Central memory CD8-positive, alpha-beta T cell (primary cell): Measurements from ENCODE around the gene CCL26.

Experiments used
- ATAC-seq: fragments of 150-1000 bp; cut with Tn5 transposase; replicated peaks from 2 replicates; pipeline ENCODE4 v1.10.0; 2022; ENCODE audit warnings: mild to moderate bottlenecking, moderate FRiP score, moderate number of reproducible peaks; ENCODE audit not compliant: poor library complexity, severe bottlenecking; ENCODE audit errors: extremely low read depth
- DNase-seq, 2 donors: peaks; one replicate each; pipeline ENCODE4 v3.0.0; 2021; ENCODE audit warnings: low spot score in 2 of 2
- H3K27ac Mint-ChIP-seq: one replicate; pipeline ENCODE4 v1.8.0; 2022; ENCODE audit warnings: low read depth, mild to moderate bottlenecking, moderate library complexity, mixed read lengths
- H3K27me3 Mint-ChIP-seq: one replicate; pipeline ENCODE4 v1.8.0; 2022; ENCODE audit warnings: mixed read lengths
- H3K36me3 Mint-ChIP-seq: one replicate; pipeline ENCODE4 v1.8.0; 2022; ENCODE audit warnings: mild to moderate bottlenecking, moderate library complexity, mixed read lengths; ENCODE audit not compliant: insufficient read depth
- H3K4me1 Mint-ChIP-seq: one replicate; pipeline ENCODE4 v1.8.0; 2022; ENCODE audit warnings: mixed read lengths
- H3K4me3 Mint-ChIP-seq: one replicate; pipeline ENCODE4 v1.8.0; 2022; ENCODE audit warnings: mild to moderate bottlenecking, moderate library complexity, mixed read lengths
- H3K9me3 Mint-ChIP-seq: one replicate; pipeline ENCODE4 v1.8.0; 2022; ENCODE audit warnings: mixed read lengths

The CCL26 gene, protein sequence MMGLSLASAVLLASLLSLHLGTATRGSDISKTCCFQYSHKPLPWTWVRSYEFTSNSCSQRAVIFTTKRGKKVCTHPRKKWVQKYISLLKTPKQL

DNA sequence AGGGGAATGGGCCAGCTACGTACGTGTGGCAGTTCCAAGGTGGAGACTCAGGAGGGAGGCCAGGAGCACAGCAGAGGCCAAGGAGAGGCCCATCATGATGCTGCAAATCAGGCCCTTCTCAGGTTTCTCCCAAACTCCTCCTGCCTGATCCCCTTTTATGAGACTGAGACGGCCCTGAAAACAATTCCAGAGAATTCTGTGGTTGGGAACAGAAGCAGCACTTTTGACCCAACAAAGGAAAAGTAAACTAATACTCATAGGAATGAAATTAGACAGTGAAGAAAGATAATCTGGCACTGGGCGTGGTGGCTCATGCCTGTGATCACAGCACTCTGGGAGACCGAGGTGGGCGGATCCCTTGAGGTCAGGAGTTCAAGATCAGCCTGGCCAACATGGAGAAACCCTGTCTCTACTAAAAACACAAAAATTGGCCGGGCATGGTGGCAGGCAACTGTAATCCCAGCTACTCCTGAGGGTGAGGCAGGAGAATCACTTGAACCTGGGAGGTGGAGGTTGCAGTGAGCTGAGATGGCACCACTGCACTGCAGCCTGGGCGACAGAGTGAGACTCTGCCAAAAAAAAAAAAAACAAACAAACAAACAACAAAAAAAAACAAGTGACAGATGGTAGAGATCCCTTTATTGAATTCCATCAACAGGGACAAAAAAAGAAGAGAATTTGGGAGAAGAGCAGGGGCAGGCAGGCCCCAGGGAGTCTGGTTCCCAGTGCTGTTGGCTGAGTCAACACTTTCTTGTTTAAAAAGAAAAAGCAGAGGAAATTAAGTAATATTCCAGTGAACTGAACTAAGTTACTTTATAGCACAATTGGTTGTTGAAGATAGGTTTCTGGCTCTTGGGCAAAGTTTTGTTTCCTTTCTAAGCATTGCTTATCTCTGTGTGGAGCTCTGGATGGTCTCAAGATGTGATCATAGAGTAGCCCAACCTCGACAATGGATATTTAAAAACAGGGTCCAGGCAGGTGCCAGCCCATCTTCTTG, at the start of gene CCL26:
Gene CCL26, minus strand, starts transcription at position 131 of the 997 bp plus-strand sequence. Its CDS starts 35 bp downstream, at position 96.
- Mint-ChIP-seq H3K9me3 (no peaks in the 10 kb centered on the region), H3K4me1 (peaks cover 12% of the 10 kb centered on the region), H3K4me3 (no peak within 1 kb of the TSS), H3K27me3 (no peaks in the 10 kb centered on the region), H3K27ac (no peak within 1 kb of the TSS), H3K36me3 (peaks cover 6% of the 10 kb centered on the region)
- DNase-seq (no peak), ATAC-seq (no peak)

DNA sequence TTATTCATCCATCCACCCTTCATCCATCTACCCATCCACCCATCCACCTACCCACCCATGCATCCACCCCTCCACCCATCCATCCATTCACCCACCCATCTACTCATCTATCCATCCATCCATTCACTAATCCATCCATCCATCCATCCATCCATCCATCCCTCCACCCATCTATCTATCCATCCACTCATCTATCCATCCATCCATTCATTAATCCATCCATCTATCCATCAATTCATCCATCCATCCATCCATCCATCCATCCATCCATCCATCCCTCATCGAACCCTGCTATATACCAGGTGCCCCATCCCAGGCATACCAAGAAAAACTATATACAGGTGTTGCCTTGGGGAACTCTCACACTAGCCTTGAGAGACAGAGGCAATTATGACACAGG, 48.7 kb upstream of the CCL26 start:
- Mint-ChIP-seq H3K4me3 (no peak overlapping the region), H3K27ac (no peak overlapping the region), H3K4me1 (no peaks in the 10 kb centered on the region), H3K36me3 (no peaks in the 10 kb centered on the region), H3K9me3 (no peaks in the 10 kb centered on the region), H3K27me3 (peaks cover 24% of the 10 kb centered on the region)
- ATAC-seq, result no peak
- DNase-seq, result no peak

DNA sequence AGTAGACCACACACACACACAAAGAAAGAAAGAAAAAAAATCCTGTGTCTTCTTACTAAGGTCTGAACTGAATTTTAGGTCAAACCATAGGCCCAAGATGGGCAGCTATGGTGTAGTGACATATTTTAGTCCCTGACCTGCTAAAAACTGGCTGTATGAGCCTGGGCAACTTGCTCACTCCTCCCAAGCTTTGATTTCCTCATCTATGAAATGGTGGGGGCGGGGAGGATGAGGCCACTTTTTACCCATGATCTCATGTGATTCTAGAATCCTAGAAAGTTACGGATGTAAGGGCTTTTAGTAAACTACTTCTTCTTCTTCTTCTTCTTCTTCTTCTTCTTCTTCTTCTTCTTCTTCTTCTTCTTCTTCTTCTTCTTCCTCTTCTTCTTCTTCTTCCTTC, 47.7 kb upstream of the CCL26 start:
- no peaks in the 10 kb centered on the region for H3K9me3 Mint-ChIP-seq
- H3K27ac Mint-ChIP-seq, result no peak overlapping the region
- H3K36me3 Mint-ChIP-seq, result no peaks in the 10 kb centered on the region
- DNase-seq (no peak), ATAC-seq (no peak)
- H3K4me1 Mint-ChIP-seq, result no peaks in the 10 kb centered on the region
- no peak overlapping the region for H3K4me3 Mint-ChIP-seq
- peaks cover 24% of the 10 kb centered on the region for H3K27me3 Mint-ChIP-seq

DNA sequence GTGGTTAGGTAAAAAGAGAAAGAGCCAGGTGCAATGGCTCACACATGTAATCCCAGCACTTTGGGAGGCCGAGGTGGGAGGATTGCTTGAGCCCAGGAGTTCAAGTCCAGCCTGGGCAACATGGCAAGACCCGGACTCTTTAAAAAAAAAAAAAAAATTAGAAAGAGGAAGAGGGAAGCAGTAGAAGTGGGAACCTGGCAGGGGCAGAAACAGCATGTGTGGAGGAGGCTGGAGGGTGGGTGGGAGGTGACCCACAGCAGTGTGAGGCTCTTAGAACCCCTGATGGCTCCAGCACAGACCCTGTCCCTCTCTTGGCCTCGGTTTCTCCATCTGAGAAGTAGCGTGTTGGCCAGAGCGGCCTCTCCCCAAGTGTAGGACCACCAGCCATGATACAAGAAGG, 46.5 kb upstream of the CCL26 start:
- Mint-ChIP-seq H3K4me3 (no peak overlapping the region), H3K9me3 (no peaks in the 10 kb centered on the region), H3K27me3 (peaks cover 24% of the 10 kb centered on the region), H3K27ac (no peak overlapping the region), H3K4me1 (no peaks in the 10 kb centered on the region), H3K36me3 (no peaks in the 10 kb centered on the region)
- DNase-seq (no peak), ATAC-seq (no peak)

DNA sequence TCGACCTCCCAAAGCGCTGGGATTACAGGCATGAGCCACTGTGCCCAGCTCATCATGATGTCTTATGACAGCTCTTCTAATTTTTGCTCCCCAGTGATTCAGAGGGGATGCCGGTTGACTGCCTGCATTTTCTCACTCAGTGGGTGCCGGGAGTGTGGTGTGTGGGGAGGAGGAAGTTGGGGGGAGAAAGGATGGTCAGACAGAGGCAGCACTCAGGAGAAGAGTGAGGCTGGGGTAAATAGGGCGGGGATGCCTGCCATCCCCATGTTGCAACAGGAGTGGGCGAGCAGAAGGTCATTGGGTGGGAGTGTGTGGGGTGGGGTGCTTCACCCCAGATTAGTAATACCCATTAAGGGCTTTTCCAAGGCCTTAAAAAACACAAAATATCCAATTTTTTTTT, 45.1 kb upstream of the CCL26 start:
- Mint-ChIP-seq H3K27ac (no peak overlapping the region), H3K4me1 (no peaks in the 10 kb centered on the region), H3K27me3 (peaks cover 24% of the 10 kb centered on the region), H3K36me3 (no peaks in the 10 kb centered on the region), H3K9me3 (no peaks in the 10 kb centered on the region), H3K4me3 (no peak overlapping the region)
- no peak for DNase-seq
- ATAC-seq, result no peak

DNA sequence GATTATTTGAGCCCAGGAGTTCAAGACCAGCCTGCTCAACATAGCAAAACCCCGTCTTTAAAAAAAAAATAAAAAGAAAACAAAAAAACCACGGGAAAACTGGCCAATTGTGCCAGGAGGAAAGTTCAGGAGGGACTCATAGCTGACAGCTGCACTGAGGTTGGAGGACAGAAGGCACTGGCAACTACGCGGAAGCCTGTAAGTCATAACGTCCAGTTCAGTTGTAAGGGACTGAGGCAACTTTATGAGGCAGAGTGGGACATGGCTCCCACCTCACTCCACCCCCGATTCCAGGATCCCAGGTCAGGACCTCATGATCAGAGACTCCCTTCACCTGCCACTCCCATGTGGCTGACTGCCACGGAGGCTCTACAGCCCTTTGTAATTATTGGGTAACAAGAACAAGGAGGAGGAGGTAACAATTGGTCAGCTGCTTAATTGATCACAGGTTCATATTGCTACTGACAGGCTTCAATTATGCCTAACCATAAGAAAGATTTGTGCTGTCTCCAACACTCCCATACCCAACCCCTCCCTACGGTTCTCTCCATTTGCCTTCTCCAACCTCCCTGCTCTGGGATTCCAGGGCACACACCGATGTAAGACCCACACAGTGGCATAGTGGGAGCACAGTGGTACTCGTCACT, 43.5 kb upstream of the CCL26 start:
- Mint-ChIP-seq H3K36me3 (no peaks in the 10 kb centered on the region), H3K4me1 (no peaks in the 10 kb centered on the region), H3K27me3 (peaks cover 17% of the 10 kb centered on the region), H3K9me3 (no peaks in the 10 kb centered on the region), H3K27ac (no peak overlapping the region), H3K4me3 (no peak overlapping the region)
- DNase-seq (no peak), ATAC-seq (no peak)

DNA sequence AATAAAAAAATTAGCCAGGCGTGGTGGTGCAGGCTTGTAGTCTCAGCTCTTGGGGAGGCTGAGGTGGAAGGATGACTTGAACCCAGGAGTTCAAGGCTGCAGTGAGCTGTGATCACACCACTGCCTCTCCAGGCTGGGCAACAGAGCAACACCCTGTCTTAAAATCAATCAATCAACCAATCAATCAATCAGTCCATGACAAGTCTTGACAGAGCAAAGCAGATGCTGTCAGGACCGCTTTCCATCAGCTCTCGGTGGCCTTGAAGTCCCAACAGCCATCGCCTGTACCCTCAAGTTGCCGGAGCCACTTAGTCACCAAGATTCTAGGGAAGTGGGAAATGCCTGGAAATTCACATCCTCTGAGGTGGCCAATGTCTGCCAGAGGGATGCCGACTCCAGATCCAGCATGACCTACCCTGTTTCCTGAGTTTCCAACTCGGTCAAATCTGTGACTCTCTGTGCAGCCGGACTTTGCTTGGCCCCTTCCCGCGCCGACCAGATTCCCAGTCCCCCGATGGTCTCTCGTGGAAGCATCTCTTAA, 42.5 kb upstream of the CCL26 start:
- H3K36me3 Mint-ChIP-seq, result no peaks in the 10 kb centered on the region
- no peaks in the 10 kb centered on the region for H3K9me3 Mint-ChIP-seq
- H3K4me1 Mint-ChIP-seq, result no peaks in the 10 kb centered on the region
- H3K27ac Mint-ChIP-seq, result no peak overlapping the region
- DNase-seq, result no peak
- no peak for ATAC-seq
- peaks cover 9% of the 10 kb centered on the region for H3K27me3 Mint-ChIP-seq
- H3K4me3 Mint-ChIP-seq, result no peak overlapping the region

DNA sequence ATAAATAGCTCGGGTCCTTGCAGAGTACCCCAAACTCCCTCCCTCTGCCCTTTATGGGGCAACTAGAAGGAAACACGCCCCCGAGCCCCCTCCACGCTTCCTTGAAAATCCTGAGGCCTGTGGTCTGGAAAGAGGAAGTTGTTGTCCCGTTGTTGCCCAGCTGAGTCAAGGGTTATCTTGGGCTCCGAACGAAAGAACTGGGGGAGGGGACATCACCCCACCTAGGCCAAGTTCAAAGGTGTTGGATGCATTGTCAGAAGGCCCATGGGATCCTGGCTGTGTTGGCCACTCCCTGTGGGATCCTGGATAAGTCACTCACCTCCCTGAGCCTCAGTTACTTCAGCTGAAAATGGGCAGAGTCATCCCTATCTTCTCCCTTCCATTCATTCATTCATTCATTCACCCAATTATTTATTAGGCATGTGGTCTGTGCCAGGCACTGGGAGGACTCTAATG, 41.8 kb upstream of the CCL26 start, which contains the start of gene CCL24:
Gene CCL24, minus strand, starts transcription at position 26 of the 456 bp plus-strand sequence. CDS start 91 bp downstream, outside the sequence.
- H3K36me3 Mint-ChIP-seq, result no peaks in the 10 kb centered on the region
- no peak within 1 kb of the TSS for H3K4me3 Mint-ChIP-seq
- H3K27me3 Mint-ChIP-seq, result peaks cover 9% of the 10 kb centered on the region
- no peaks in the 10 kb centered on the region for H3K9me3 Mint-ChIP-seq
- ATAC-seq (no peak), DNase-seq (no peak)
- no peaks in the 10 kb centered on the region for H3K4me1 Mint-ChIP-seq
- H3K27ac Mint-ChIP-seq, result no peak within 1 kb of the TSS

DNA sequence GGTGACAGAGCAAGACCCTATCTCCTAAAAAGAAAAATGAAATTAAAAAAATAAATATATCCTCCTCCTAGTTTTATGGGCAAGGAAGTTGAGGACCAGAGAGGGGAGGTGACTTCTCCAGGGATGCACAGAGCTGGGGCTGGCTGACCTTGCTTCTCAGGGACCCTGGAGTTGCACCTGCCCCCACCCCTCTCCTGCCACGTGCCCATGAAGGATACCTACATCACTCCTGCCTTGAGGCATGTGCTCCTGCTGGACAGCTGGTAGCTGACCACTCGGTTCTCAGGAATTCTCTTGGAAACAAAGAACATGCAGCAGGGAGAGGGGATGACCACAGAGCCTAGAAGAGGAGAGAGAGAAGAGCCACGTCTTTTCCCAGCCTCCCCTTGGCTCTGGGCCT, 41.1 kb upstream of the CCL26 start:
- peaks cover 9% of the 10 kb centered on the region for H3K27me3 Mint-ChIP-seq
- no peaks in the 10 kb centered on the region for H3K9me3 Mint-ChIP-seq
- H3K36me3 Mint-ChIP-seq, result no peaks in the 10 kb centered on the region
- H3K27ac Mint-ChIP-seq, result no peak overlapping the region
- no peaks in the 10 kb centered on the region for H3K4me1 Mint-ChIP-seq
- no peak overlapping the region for H3K4me3 Mint-ChIP-seq
- no peak for ATAC-seq
- DNase-seq, result no peak

DNA sequence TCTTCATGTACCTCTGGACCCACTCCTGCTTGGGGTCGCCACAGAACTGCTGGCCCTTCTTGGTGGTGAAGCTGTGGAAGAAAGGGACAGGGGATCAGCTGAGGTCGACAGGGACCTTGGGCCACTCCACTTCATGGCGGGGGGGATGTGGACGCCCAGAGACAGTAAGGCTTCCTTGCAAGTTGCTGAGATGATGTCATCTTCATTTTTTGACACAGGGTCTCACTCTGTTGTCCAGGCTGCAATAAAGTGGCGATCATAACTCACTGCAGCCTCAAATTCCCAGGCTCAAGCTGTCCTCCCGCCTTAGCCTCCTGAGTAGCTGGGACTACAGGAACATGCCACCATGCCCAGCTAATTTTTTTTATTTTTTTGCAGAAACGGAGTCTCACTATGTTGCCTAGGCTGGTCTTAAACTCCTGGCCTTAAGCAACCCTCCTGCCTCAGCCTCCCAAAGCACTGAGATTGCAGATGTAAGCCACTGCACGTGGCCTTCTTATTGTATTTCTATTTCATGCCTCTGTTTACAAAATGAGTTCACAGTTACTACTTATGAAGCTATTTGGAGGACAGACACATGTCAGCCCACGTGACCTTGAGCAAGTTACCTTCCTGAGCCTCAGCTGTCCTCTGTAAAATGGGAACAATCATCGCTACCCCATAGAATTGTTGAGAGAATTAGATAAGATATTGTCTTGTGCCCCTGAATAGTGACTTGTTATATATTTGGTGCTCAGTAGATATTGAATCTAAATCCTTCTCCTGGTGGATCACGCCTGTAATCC, 40.1 kb upstream of the CCL26 start:
- Mint-ChIP-seq H3K36me3 (no peaks in the 10 kb centered on the region), H3K4me3 (no peak overlapping the region), H3K27me3 (peaks cover 5% of the 10 kb centered on the region), H3K27ac (no peak overlapping the region), H3K9me3 (no peaks in the 10 kb centered on the region), H3K4me1 (no peaks in the 10 kb centered on the region)
- DNase-seq (no peak), ATAC-seq (no peak)

DNA sequence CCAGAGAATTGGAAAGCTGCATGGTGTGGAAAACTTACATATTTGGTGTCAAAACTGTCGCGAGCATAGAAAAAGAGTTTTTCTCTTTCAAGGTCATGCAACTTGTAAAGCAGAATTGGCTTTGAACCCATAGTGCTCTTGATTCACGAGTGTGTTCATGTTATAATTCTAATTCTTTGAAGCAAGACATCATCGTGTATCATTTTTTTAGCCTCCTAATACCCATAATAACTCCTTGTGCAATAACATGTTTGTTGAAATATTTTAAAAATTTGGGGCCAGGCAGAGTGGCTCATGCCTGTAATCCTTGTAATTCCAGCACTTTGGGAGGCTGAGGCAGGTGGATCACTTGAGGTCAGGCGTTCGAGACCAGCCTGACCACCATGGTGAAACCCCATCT, 37.4 kb upstream of the CCL26 start:
- Mint-ChIP-seq H3K4me3 (no peak overlapping the region), H3K27ac (no peak overlapping the region)
- DNase-seq, result no peak

DNA sequence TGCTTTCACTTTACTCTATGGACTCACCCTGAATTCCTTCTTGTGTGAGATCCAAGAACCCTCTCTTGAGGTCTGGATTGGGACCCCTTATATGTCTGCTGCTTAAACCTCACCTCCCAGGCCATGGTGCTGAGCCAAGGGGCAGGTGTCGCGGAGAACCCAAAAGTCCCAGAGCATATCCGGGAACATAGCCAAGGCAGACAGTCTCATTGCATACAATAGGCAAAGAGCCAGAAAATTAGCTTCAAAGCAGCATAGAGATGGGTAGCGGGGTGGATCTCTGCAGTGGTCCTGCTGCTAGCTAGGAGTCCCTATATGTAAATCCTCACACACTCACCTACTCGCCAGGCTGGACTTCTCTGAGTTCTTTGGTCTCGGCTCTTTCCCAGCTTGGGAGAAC, 36.1 kb upstream of the CCL26 start:
- Mint-ChIP-seq H3K27ac (no peak overlapping the region), H3K36me3 (no peaks in the 10 kb centered on the region), H3K9me3 (peaks cover 5% of the 10 kb centered on the region), H3K27me3 (peaks cover 8% of the 10 kb centered on the region), H3K4me3 (no peak overlapping the region), H3K4me1 (no peaks in the 10 kb centered on the region)
- no peak for ATAC-seq
- DNase-seq, result no peak

More for the DNA sequence above, 37.4 kb upstream of the CCL26 start:
- H3K36me3 Mint-ChIP-seq, result no peaks in the 10 kb centered on the region
- H3K9me3 Mint-ChIP-seq, result peaks cover 5% of the 10 kb centered on the region
- H3K27me3 Mint-ChIP-seq, result no peaks in the 10 kb centered on the region
- no peaks in the 10 kb centered on the region for H3K4me1 Mint-ChIP-seq
- ATAC-seq, result no peak
